ENCODE results near the gene LMO1. TPM values are rescaled to one million over a fixed set of nuclear protein-coding genes. Genes with fewer than 3 reads are reported as not detected.

LMO1 gene
- total and polyA plus RNA-seq, 2 of the 8 experiments (the other 6 are each of a cell fraction or from before 2014, with no cell fraction given): 0.17 TPM; not detected in 1

DNA sequence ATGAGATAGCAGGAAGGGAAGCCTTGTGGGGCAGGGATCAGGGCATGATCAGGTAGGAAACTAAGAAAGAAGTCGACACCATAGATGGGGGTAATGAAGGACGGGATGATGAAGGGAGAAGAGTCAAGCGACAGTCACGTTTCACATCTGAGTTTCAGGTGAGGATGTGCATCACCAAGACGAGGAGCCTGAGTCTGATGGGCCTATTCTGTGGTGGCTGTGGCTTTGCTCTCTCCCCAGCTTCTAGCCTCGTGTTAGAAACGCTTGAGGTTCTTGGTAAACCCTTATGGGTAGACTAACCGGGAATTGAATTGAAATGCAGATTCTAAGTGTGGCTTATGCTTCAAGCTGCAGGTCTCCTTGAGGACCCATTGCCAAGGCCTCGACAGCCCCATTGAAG, 45.6 kb upstream of the LMO1 start (continued):
- TF ChIP-seq CTCF (IDR thresholded peaks at IDR 0.05; ENCODE audit: control extremely low read depth in 1 of 3, insufficient read depth in 1 of 3, low read depth in 1 of 3, low read length in 3 of 3): no peak
- TF ChIP-seq SIN3A (conservative IDR thresholded peaks at IDR 0.05 in 1 of 2, IDR thresholded peaks at IDR 0.05 in 1 of 2; ENCODE audit: low read depth in 1 of 2, low read length in 2 of 2): no peak
- TF ChIP-seq ZNF274 (IDR thresholded peaks at IDR 0.05; ENCODE audit: borderline replicate concordance, extremely low read depth, low read length): no peak
- TF ChIP-seq POU5F1 (IDR thresholded peaks at IDR 0.05; ENCODE audit: low read depth, low read length): no peak
